Endothelial cell (in vitro differentiated cells): Measurements from ENCODE around the gene RPL36A. TPM values are rescaled to one million over a fixed set of nuclear protein-coding genes. Genes with fewer than 3 reads are reported as not detected.

Source experiments
- DNase-seq: peaks from one replicate; pipeline ENCODE4 v3.0.0; 2021; ENCODE audit warnings: low spot score
- H3K27ac Mint-ChIP-seq: one replicate; pipeline ENCODE4 v1.8.0; 2021; ENCODE audit warnings: mixed read lengths, inconsistent platforms; ENCODE audit not compliant: unreplicated experiment
- H3K27me3 Mint-ChIP-seq: one replicate; pipeline ENCODE4 v1.8.0; 2021; ENCODE audit warnings: mild to moderate bottlenecking, moderate library complexity, mixed read lengths, inconsistent platforms; ENCODE audit not compliant: unreplicated experiment
- H3K36me3 Mint-ChIP-seq: one replicate; pipeline ENCODE4 v1.8.0; 2021; ENCODE audit warnings: mild to moderate bottlenecking, low read depth, mixed read lengths, inconsistent platforms; ENCODE audit not compliant: unreplicated experiment
- H3K4me1 Mint-ChIP-seq: one replicate; pipeline ENCODE4 v1.8.0; 2021; ENCODE audit warnings: mild to moderate bottlenecking, mixed read lengths, inconsistent platforms; ENCODE audit not compliant: unreplicated experiment
- H3K4me3 Mint-ChIP-seq: one replicate; pipeline ENCODE4 v1.8.0; 2021; ENCODE audit warnings: mild to moderate bottlenecking, mixed read lengths, inconsistent platforms; ENCODE audit not compliant: unreplicated experiment
- H3K9me3 Mint-ChIP-seq: one replicate; pipeline ENCODE4 v1.8.0; 2021; ENCODE audit warnings: mixed read lengths, inconsistent platforms; ENCODE audit not compliant: unreplicated experiment
- CTCF ChIP-seq: fragments of 200-600 bp; sonication (generic); IDR thresholded peaks from one replicate; pipeline ENCODE4 v1.5.0; 2021; ENCODE audit warnings: antibody characterized with exemption; ENCODE audit not compliant: unreplicated experiment
- total RNA-seq: library from RNA; stranded (reverse); fragmentation: NEBNext Ultra II Directional; extraction: Animal tissue kit (Norgen Biotek cat#: 25700); gene quantifications from one replicate; pipeline ENCODE4 v1.2.1, GENCODE V29; 2021; ENCODE audit not compliant: unreplicated experiment

RPL36A gene
- total RNA-seq, 1 donor from 2014 or later, result 225 TPM

DNA sequence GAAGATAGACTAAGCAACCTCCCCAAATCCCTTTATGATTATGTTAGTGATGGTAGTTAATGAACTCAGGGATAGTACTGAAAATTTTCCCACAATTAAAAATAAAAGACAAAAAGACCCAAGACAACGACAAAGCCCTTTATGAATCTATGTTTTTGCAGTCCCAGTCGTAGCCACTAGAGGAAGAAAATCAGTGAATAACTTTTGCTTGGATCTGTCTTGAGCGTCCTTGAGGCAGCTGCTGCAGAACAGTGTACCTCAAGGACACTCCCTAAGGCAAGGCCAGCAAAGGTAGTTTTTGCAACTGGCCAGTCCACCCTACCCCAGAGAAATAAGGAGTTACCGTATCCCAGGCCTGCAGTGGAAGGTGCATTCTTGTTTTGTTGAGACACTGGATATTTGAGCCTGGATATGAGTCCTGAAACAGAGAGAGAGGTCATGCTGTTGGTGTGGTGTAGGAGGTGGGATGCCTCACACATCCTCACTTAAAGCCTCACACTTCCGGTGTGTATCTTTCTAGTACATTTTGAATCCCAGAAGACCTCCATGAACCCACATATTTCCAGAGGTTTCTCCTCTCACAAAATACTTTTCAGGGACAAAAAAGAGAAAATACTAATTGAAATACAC is 33.5 kb upstream of the RPL36A start:
- H3K27ac Mint-ChIP-seq, result no peak overlapping the region
- peak; percentile 60 for TF ChIP-seq CTCF
- H3K36me3 Mint-ChIP-seq, result no peaks in the 10 kb centered on the region
- no peaks in the 10 kb centered on the region for H3K9me3 Mint-ChIP-seq
- peaks cover 7% of the 10 kb centered on the region for H3K4me1 Mint-ChIP-seq
- no peaks in the 10 kb centered on the region for H3K27me3 Mint-ChIP-seq
- no peak overlapping the region for H3K4me3 Mint-ChIP-seq
- DNase-seq, result no peak

- H3K27ac Mint-ChIP-seq, result no peak overlapping the region
- no peaks in the 10 kb centered on the region for H3K9me3 Mint-ChIP-seq
- no peak for TF ChIP-seq CTCF
- H3K27me3 Mint-ChIP-seq, result no peaks in the 10 kb centered on the region
- DNase-seq, result no peak
- no peaks in the 10 kb centered on the region for H3K36me3 Mint-ChIP-seq
- no peak overlapping the region for H3K4me3 Mint-ChIP-seq
- peaks cover 3% of the 10 kb centered on the region for H3K4me1 Mint-ChIP-seq
Measured at GRCh38 chrX:101359966-101360365, 30.8 kb upstream of the RPL36A start.

GRCh38 chrX:101360390-101360789 is 30.4 kb upstream of the RPL36A start:
- DNase-seq, result no peak
- TF ChIP-seq CTCF, result no peak
- H3K36me3 Mint-ChIP-seq, result no peaks in the 10 kb centered on the region
- H3K4me1 Mint-ChIP-seq, result peaks cover 3% of the 10 kb centered on the region
- no peaks in the 10 kb centered on the region for H3K9me3 Mint-ChIP-seq
- no peak overlapping the region for H3K4me3 Mint-ChIP-seq
- H3K27ac Mint-ChIP-seq, result no peak overlapping the region
- H3K27me3 Mint-ChIP-seq, result no peaks in the 10 kb centered on the region

GRCh38 chrX:101362116-101362515 is 28.7 kb upstream of the RPL36A start:
- peaks cover 3% of the 10 kb centered on the region for H3K4me1 Mint-ChIP-seq
- H3K9me3 Mint-ChIP-seq, result no peaks in the 10 kb centered on the region
- no peaks in the 10 kb centered on the region for H3K36me3 Mint-ChIP-seq
- no peak overlapping the region for H3K4me3 Mint-ChIP-seq
- TF ChIP-seq CTCF, result no peak
- no peaks in the 10 kb centered on the region for H3K27me3 Mint-ChIP-seq
- no peak for DNase-seq
- no peak overlapping the region for H3K27ac Mint-ChIP-seq

DNA sequence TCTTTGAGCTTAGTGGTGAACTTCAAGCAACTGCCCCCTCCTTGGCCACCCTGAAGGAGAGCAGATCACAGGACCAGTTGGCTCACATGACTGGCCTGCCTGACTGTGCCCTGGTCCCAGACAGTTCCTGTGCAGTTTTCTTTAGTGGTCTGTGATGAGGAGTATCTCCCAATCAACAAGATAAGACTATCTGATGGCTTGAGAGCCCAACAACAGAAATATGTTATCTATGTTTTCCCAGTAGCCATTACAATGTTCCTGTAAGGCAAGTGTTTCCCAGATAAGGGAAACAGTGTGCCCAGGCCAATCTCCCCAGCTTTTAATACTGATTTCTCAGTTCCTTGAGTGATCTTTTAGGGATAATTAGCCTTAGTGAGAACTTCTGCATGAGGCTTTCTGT is 28.1 kb upstream of the RPL36A start:
- no peaks in the 10 kb centered on the region for H3K27me3 Mint-ChIP-seq
- H3K4me3 Mint-ChIP-seq, result no peak overlapping the region
- H3K36me3 Mint-ChIP-seq, result no peaks in the 10 kb centered on the region
- no peak for DNase-seq
- peaks cover 3% of the 10 kb centered on the region for H3K4me1 Mint-ChIP-seq
- TF ChIP-seq CTCF, result no peak
- no peak overlapping the region for H3K27ac Mint-ChIP-seq
- H3K9me3 Mint-ChIP-seq, result no peaks in the 10 kb centered on the region
